IPS DF 6.9 (cell line): ENCODE results near the gene UGGT1.

Experiments used
- DNase-seq: peaks from one replicate; pipeline ENCODE4 v3.0.0-alpha.2; 2013; ENCODE audit warnings: low read depth, low spot score
- H3K27ac ChIP-seq: one replicate; pipeline ENCODE4 v1.5.1; 2013; ENCODE audit warnings: low read length, control low read depth
- H3K27me3 ChIP-seq: 2 replicates; pipeline ENCODE4 v1.6.1; 2013; ENCODE audit warnings: mild to moderate bottlenecking, low read length; ENCODE audit not compliant: control insufficient read depth, insufficient read depth
- H3K36me3 ChIP-seq: 2 replicates; pipeline ENCODE4 v1.6.1; 2013; ENCODE audit warnings: low read length; ENCODE audit not compliant: control insufficient read depth, insufficient read depth
- H3K4me1 ChIP-seq: 2 replicates; pipeline ENCODE4 v1.6.1; 2013; ENCODE audit warnings: low read length; ENCODE audit not compliant: control insufficient read depth, insufficient read depth
- H3K4me3 ChIP-seq: 2 replicates; pipeline ENCODE4 v1.5.1; 2013; ENCODE audit warnings: mild to moderate bottlenecking, low read length
- H3K9me3 ChIP-seq: 2 replicates; pipeline ENCODE4 v1.6.1; 2013; ENCODE audit warnings: low read length, inconsistent platforms; ENCODE audit not compliant: control insufficient read depth, insufficient read depth
- WGBS: extraction: QIAGEN DNeasy Blood & Tissue Kit; methylation state at CpG from one replicate; pipeline ENCODE4 v1.1.7; 2013; ENCODE audit warnings: mixed read lengths, missing lambda C conversion rate; ENCODE audit not compliant: insufficient read length, insufficient coverage; 5-methylcytosine and 5-hydroxymethylcytosine counted together

Gene UGGT1

GRCh38 chr2:128233790-128234395 lies 142.9 kb downstream of the UGGT1 start:
- Histone ChIP-seq H3K9me3 (no peaks in the 10 kb centered on the region), H3K4me1 (peaks cover 1% of the 10 kb centered on the region; the same call in 1 of the 2 replicates), H3K27me3 (peaks cover 3% of the 10 kb centered on the region; the same call in 1 of the 2 replicates), H3K4me3 (peak overlapping the region; percentile 51; the same call in 1 of the 2 replicates), H3K27ac (no peak overlapping the region), H3K36me3 (no peaks in the 10 kb centered on the region)
- DNase-seq = no peak
- WGBS = no CpG with 5 or more reads among the region's 11 CpGs

DNA sequence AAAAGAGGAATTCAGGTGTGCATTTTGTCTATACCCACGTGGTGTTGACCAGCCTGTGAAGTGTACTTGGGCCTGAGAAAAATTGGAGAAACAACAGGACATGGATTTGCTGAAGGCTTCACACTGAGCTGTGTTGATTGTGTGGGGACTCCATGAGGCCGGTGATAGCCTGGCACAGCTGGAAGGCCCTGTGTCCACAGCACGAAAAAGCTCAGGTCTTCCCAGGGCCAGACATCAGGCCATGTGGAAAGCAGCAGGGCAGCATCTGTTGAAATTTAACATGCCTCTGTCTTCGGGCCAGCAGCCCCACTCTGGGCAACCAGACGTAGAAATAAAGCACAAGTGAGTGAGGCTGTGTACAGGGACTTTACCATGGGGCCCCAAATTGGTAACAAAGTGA lies 143.6 kb downstream of the UGGT1 start:
- Histone ChIP-seq H3K36me3 (no peaks in the 10 kb centered on the region), H3K27ac (no peak overlapping the region), H3K4me1 (peaks cover 1% of the 10 kb centered on the region; the same call in 1 of the 2 replicates), H3K4me3 (no peak overlapping the region), H3K27me3 (peaks cover 3% of the 10 kb centered on the region; the same call in 1 of the 2 replicates), H3K9me3 (no peaks in the 10 kb centered on the region)
- DNase-seq = no peak
- WGBS = no CpG with 5 or more reads among the region's 5 CpGs

DNA sequence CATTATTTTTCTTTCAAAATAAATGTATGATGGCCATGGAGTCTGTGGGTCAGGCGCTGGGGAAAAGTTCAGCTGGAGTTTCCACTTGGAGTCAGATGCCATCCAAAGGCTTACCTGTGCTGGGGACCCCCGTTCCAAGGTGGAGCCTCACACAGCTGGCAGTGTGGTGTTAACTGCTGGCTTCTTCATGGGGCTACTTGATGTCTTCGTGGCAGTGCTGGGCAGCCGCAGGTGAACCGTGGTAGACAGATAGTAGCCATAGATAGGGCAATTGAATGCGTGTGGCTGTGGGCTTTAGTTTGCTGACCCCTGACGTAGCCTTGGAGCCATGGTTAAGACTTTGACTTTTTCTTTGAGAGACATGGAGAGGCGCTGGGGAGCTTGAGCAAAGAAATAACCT lies 144.6 kb downstream of the UGGT1 start:
- no peak for DNase-seq
- no peaks in the 10 kb centered on the region for H3K9me3 ChIP-seq
- no CpG with 5 or more reads among the region's 8 CpGs for WGBS
- no peak overlapping the region for H3K27ac ChIP-seq
- H3K4me3 ChIP-seq = no peak overlapping the region
- peaks cover 1% of the 10 kb centered on the region; the same call in 1 of the 2 replicates for H3K4me1 ChIP-seq
- H3K27me3 ChIP-seq = peaks cover 3% of the 10 kb centered on the region; the same call in 1 of the 2 replicates
- H3K36me3 ChIP-seq = no peaks in the 10 kb centered on the region

- WGBS = no CpG with 5 or more reads among the region's 8 CpGs
- H3K36me3 ChIP-seq = no peaks in the 10 kb centered on the region
- DNase-seq = no peak
- H3K4me3 ChIP-seq = no peak overlapping the region
- peaks cover 3% of the 10 kb centered on the region; the same call in 1 of the 2 replicates for H3K27me3 ChIP-seq
- peaks cover 1% of the 10 kb centered on the region; the same call in 1 of the 2 replicates for H3K4me1 ChIP-seq
- no peak overlapping the region for H3K27ac ChIP-seq
- no peaks in the 10 kb centered on the region for H3K9me3 ChIP-seq
Measured at GRCh38 chr2:128236491-128237035, 145.6 kb downstream of the UGGT1 start.

DNA sequence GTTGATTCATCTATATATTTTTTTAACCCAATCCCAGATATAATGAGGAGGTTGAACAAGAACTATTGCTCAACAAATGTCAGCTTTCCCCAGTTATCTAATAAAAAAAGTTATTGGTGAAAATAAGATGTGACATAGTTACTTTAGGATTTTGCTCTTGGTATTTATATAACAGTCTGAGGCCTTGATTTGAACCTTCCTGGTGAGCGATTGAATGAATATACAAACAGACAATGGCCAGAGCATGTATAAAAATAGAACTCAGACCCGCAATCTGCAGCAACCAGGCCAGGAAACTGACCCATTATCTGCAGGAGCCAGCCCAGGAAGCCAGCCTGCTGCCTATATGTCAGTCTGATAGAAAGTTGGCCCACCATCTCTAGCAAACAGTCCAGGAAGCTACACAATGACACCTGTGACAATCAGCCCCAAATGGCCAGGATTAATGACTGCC lies 146.1 kb downstream of the UGGT1 start:
- Histone ChIP-seq H3K27me3 (peaks cover 3% of the 10 kb centered on the region; the same call in 1 of the 2 replicates), H3K9me3 (no peaks in the 10 kb centered on the region), H3K4me1 (peaks cover 1% of the 10 kb centered on the region; the same call in 1 of the 2 replicates), H3K27ac (no peak overlapping the region), H3K4me3 (no peak overlapping the region), H3K36me3 (no peaks in the 10 kb centered on the region)
- no peak for DNase-seq
- no CpG with 5 or more reads among the region's 2 CpGs for WGBS

GRCh38 chr2:128237911-128238697 lies 147.1 kb downstream of the UGGT1 start:
- Histone ChIP-seq H3K4me3 (no peak overlapping the region), H3K27ac (no peak overlapping the region), H3K4me1 (peaks cover 1% of the 10 kb centered on the region; the same call in 1 of the 2 replicates), H3K9me3 (no peaks in the 10 kb centered on the region), H3K27me3 (no peaks in the 10 kb centered on the region), H3K36me3 (no peaks in the 10 kb centered on the region)
- no CpG with 5 or more reads among the region's 8 CpGs for WGBS
- no peak for DNase-seq

- no CpG with 5 or more reads among the region's 3 CpGs for WGBS
Measured at GRCh38 chr2:128241896-128242295, 150.9 kb downstream of the UGGT1 start.

More at GRCh38 chr2:128241896-128242295, 150.9 kb downstream of the UGGT1 start:
- no peak for DNase-seq
- Histone ChIP-seq H3K4me1 (no peaks in the 10 kb centered on the region), H3K36me3 (no peaks in the 10 kb centered on the region), H3K4me3 (no peak overlapping the region), H3K27me3 (no peaks in the 10 kb centered on the region), H3K27ac (no peak overlapping the region), H3K9me3 (no peaks in the 10 kb centered on the region)
